ENCODE data around the gene SLCO4A1.

DNA sequence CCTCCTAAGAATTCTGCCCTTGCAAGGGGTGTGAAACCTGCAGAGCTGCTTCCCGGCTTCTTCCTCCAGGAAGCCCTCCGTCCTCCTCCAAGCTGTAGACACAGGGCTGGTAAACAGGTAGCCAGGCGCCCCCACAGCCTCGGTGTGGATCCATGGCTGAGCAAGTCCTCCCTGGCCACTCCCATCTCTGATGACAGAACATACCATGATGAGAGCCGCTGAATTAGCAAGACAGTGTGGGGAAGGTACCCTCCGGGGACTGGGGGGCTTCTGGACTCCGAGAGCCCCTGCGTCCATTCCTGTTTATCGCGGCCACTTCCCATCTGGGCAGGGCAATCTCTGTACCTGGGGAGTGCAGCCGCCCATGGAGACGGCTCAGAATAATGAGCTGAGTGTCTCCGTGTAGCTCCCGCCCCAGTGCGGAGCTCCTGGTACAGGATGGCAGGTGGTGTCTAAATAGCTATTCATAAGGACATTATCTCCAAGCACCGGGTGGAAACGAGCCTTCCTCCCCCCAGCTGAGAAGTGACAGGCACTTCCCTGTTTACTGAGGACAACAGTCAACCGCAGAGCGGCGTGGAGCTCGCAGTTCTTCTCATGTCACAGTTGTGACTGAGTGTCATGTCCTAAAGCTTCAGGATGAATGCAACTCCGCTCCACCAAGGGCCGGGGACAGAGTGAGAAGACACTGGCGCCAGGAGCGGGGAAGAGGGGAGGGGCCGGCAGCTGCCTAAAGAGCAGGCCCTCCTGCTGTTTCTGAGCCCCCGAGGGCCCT is 43.7 kb downstream of the SLCO4A1 start:
- no peak for TF ChIP-seq EZH2phosphoT487 (IDR thresholded peaks at IDR 0.05; ENCODE audit: borderline replicate concordance, low read length)
- TF ChIP-seq, protein P1, sequence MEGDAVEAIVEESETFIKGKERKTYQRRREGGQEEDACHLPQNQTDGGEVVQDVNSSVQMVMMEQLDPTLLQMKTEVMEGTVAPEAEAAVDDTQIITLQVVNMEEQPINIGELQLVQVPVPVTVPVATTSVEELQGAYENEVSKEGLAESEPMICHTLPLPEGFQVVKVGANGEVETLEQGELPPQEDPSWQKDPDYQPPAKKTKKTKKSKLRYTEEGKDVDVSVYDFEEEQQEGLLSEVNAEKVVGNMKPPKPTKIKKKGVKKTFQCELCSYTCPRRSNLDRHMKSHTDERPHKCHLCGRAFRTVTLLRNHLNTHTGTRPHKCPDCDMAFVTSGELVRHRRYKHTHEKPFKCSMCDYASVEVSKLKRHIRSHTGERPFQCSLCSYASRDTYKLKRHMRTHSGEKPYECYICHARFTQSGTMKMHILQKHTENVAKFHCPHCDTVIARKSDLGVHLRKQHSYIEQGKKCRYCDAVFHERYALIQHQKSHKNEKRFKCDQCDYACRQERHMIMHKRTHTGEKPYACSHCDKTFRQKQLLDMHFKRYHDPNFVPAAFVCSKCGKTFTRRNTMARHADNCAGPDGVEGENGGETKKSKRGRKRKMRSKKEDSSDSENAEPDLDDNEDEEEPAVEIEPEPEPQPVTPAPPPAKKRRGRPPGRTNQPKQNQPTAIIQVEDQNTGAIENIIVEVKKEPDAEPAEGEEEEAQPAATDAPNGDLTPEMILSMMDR (IDR thresholded peaks at IDR 0.05; ENCODE audit: low read depth, low read length, poor library complexity, severe bottlenecking), result no peak

Measured in DOHH2 (cell line).